Neural crest cell (in vitro differentiated cells): ENCODE data around the gene SELENOP. TPM values are rescaled to one million over a fixed set of nuclear protein-coding genes. Genes with fewer than 3 reads are reported as not detected.

Experiments
- DNase-seq: peaks from one replicate; pipeline ENCODE4 v3.0.0; 2021; ENCODE audit warnings: low read depth, mixed read lengths, low spot score
- H3K27ac Mint-ChIP-seq: one replicate; pipeline ENCODE4 v1.8.0; 2021; ENCODE audit warnings: mild to moderate bottlenecking, mixed read lengths; ENCODE audit not compliant: unreplicated experiment
- H3K27me3 Mint-ChIP-seq: 2 replicates; pipeline ENCODE4 v1.8.0; 2021; ENCODE audit warnings: low read depth, mild to moderate bottlenecking, mixed read lengths
- H3K36me3 Mint-ChIP-seq: 2 replicates; pipeline ENCODE4 v1.8.0; 2021; ENCODE audit warnings: low read depth, mild to moderate bottlenecking, mixed read lengths
- H3K4me1 Mint-ChIP-seq: 2 replicates; pipeline ENCODE4 v1.8.0; 2021; ENCODE audit warnings: mixed read lengths
- H3K4me3 Mint-ChIP-seq: one replicate; pipeline ENCODE4 v1.8.0; 2021; ENCODE audit warnings: mild to moderate bottlenecking, mixed read lengths
- H3K9me3 Mint-ChIP-seq: 2 replicates; pipeline ENCODE4 v1.8.0; 2021; ENCODE audit warnings: mixed read lengths
- CTCF ChIP-seq: fragments of 200-600 bp; sonication (generic); conservative IDR thresholded peaks from 2 replicates; pipeline ENCODE4 v1.5.0; 2021; ENCODE audit warnings: antibody characterized with exemption, mild to moderate bottlenecking
- total RNA-seq: library from RNA; stranded (reverse); gene quantifications from 2 replicates; pipeline ENCODE4 v1.2.1, GENCODE V29; 2021

The SELENOP gene
- total RNA-seq, 1 donor from 2014 or later = 2.2 TPM

- H3K4me1 Mint-ChIP-seq = no peaks in the 10 kb centered on the region
- H3K4me3 Mint-ChIP-seq = no peak overlapping the region
- H3K9me3 Mint-ChIP-seq = peaks cover 10% of the 10 kb centered on the region
- H3K27ac Mint-ChIP-seq = no peak overlapping the region
- H3K36me3 Mint-ChIP-seq = peaks cover 4% of the 10 kb centered on the region
- no peak for TF ChIP-seq CTCF
- no peak for DNase-seq
- no peaks in the 10 kb centered on the region for H3K27me3 Mint-ChIP-seq
Observed at GRCh38 chr5:42799241-42799608, 12.5 kb downstream of the SELENOP start.

GRCh38 chr5:42798284-42799240 lies 13.1 kb downstream of the SELENOP start:
- H3K4me1 Mint-ChIP-seq = no peaks in the 10 kb centered on the region
- TF ChIP-seq CTCF = no peak
- H3K36me3 Mint-ChIP-seq = peaks cover 4% of the 10 kb centered on the region
- no peaks in the 10 kb centered on the region for H3K27me3 Mint-ChIP-seq
- no peak overlapping the region for H3K4me3 Mint-ChIP-seq
- no peak for DNase-seq
- H3K9me3 Mint-ChIP-seq = peaks cover 15% of the 10 kb centered on the region
- H3K27ac Mint-ChIP-seq = no peak overlapping the region

- Mint-ChIP-seq H3K4me1 (no peaks in the 10 kb centered on the region), H3K36me3 (peaks cover 11% of the 10 kb centered on the region), H3K27me3 (no peaks in the 10 kb centered on the region), H3K9me3 (peaks cover 24% of the 10 kb centered on the region), H3K4me3 (no peak overlapping the region), H3K27ac (no peak overlapping the region)
- no peak for DNase-seq
- no peak for TF ChIP-seq CTCF
Observed at GRCh38 chr5:42791151-42791550, 20.5 kb downstream of the SELENOP start.

- Mint-ChIP-seq H3K4me3 (no peak overlapping the region), H3K9me3 (peaks cover 22% of the 10 kb centered on the region), H3K27ac (no peak overlapping the region), H3K27me3 (no peaks in the 10 kb centered on the region), H3K36me3 (peaks cover 13% of the 10 kb centered on the region), H3K4me1 (no peaks in the 10 kb centered on the region)
- TF ChIP-seq CTCF = no peak
- no peak for DNase-seq
Observed at GRCh38 chr5:42787845-42788244, 23.8 kb downstream of the SELENOP start.

- Mint-ChIP-seq H3K4me3 (no peak overlapping the region), H3K27me3 (no peaks in the 10 kb centered on the region), H3K36me3 (peaks cover 13% of the 10 kb centered on the region), H3K4me1 (no peaks in the 10 kb centered on the region), H3K27ac (no peak overlapping the region), H3K9me3 (peaks cover 22% of the 10 kb centered on the region)
- TF ChIP-seq CTCF = no peak
- no peak for DNase-seq
Observed at GRCh38 chr5:42787073-42787472, 24.6 kb downstream of the SELENOP start.
